ENCODE measurements around the gene TP53I11.

TP53I11 gene

DNA sequence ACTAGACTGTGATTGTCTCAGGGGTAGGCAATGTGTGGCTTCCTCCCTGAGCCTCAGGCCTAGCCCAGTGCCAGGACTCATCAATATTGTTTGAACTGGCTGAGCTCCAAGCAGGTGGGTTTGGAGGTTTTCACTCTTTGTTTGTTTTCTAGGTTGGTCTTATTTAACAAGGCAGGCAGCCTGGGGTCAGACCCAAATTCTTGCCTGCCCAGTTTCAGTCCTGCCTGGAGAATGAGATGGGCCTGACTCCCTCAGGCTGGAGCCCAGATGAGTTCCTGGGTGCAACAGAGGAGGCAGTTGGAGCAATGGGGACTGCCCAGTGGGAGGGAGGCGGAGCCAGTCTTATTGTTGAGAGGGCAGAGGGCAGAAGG, 28.3 kb upstream of the TP53I11 start:
- in situ Hi-C loops (cut with MboI; ENCODE audit: low sequenced_read_pairs), result no loop called here

- in situ Hi-C loops (cut with MboI; ENCODE audit: low sequenced_read_pairs), result no loop called here
These were observed 27.7 kb upstream of the TP53I11 start for GRCh38 chr11:44978274-44978960.

GRCh38 chr11:44977493-44977984, 26.9 kb upstream of the TP53I11 start:
- in situ Hi-C loops (cut with MboI; ENCODE audit: low sequenced_read_pairs), result no loop called here

DNA sequence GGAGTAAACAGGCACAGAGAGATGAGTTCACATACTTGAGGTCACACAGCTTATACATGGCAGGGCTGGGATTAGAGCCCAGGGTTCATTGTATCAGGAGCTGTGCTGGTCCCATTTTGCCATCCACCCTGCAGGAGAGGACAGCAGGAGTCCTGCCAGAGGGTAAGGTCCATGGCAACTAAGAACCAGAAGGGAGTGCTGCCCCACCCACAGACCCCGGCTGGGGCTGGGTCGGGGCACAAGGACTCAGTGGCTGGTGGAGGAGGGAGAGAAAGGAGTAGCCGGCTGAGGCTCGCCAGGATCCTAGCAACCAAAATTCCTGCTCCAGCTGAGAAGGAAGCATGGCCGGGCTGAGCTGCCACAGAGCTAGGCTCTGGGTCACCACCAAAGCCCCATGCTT, 25.9 kb upstream of the TP53I11 start:
- in situ Hi-C loops (cut with MboI; ENCODE audit: low sequenced_read_pairs), result no loop called here

GRCh38 chr11:44974402-44975000, 23.8 kb upstream of the TP53I11 start:
- in situ Hi-C loops (cut with MboI; ENCODE audit: low sequenced_read_pairs), result no loop called here

GRCh38 chr11:44973632-44974401, 23.1 kb upstream of the TP53I11 start:
- in situ Hi-C loops (cut with MboI; ENCODE audit: low sequenced_read_pairs), result no loop called here

DNA sequence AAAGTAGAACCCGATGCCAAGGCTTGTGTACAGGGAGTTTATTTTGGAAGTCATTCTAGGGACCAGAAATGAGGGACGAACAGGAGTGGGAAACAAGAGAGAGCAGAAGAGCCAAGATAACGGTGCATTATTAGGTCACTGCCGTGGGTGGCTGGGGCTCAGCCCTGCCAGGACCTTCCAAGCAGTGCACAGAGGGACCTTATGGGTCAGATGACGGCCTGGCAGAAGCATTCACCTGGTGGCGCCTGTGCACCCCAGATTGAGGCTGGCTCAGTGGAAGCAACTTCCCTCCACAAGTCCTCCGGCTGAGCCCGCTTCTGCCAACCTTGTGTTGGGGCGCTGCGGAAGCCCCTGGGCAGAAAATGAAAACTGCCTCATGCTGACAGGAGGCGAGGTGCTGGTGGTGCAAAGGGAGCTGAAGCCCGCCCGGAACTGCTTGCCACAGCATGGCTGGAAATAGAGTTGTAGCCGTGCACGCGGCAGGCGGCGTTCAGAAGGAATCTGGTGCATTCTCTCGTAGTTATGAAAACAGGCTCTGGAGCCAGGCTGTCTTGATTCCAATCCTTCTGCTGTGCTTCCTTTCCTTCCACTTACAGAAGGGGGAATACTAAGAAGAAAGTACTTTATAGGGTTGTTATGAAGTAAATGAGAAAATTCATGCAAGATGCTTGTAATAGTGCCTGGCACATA, 22.2 kb upstream of the TP53I11 start:
- in situ Hi-C loops (cut with MboI; ENCODE audit: low sequenced_read_pairs), result no loop called here

DNA sequence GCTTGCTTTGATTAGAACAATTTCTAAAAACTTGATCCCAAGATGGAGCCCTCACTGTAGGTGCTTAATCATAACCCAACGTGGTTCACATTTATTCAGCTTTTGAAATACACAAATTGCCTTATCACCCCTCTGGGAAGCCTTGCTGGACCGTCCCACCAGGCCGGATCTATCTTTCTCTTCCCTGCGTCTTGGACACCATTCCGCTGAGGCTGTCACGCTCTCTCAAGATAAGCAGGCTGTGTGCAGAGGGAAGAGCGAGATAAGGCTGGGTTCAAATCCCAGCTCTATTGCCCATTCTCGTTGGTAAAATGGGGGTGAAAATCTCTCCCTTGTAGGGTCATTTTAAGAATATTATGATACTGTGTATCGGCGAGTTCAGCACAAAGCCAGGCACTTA, 20.5 kb upstream of the TP53I11 start:
- in situ Hi-C loops (cut with MboI; ENCODE audit: low sequenced_read_pairs), result no loop called here

DNA sequence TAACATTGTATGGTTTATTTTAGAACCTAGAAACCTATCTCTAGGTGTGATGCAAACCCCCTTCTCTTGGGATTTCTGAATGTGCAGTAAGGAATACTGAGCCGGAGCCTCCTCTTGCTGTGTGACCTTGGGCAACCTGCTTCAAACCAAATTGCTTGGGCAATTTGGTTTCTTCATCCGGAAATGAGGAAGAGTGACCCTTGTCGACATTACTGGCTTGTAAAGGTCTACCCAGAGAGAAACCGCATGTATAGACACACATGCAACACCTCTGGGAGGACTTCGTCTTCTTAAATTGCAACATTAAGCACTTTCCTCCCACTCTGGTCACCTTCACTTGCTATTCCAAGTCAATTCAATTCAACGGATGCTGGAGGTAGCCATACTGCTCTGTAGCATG, 19.6 kb upstream of the TP53I11 start:
- in situ Hi-C loops (cut with MboI; ENCODE audit: low sequenced_read_pairs), result no loop called here

- in situ Hi-C loops (cut with MboI; ENCODE audit: low sequenced_read_pairs), result no loop called here
These were observed 19.1 kb upstream of the TP53I11 start for GRCh38 chr11:44969651-44970252.

GRCh38 chr11:44968510-44968909, 17.8 kb upstream of the TP53I11 start:
- in situ Hi-C loops (cut with MboI; ENCODE audit: low sequenced_read_pairs), result no loop called here

- in situ Hi-C loops (cut with MboI; ENCODE audit: low sequenced_read_pairs), result no loop called here
These were observed 17.3 kb upstream of the TP53I11 start for GRCh38 chr11:44967930-44968496.

- in situ Hi-C loops (cut with MboI; ENCODE audit: low sequenced_read_pairs), result no loop called here
These were observed 16.0 kb upstream of the TP53I11 start for GRCh38 chr11:44966694-44967093.

GRCh38 chr11:44964526-44965209, 14.0 kb upstream of the TP53I11 start:
- in situ Hi-C loops (cut with MboI; ENCODE audit: low sequenced_read_pairs), result no loop called here

DNA sequence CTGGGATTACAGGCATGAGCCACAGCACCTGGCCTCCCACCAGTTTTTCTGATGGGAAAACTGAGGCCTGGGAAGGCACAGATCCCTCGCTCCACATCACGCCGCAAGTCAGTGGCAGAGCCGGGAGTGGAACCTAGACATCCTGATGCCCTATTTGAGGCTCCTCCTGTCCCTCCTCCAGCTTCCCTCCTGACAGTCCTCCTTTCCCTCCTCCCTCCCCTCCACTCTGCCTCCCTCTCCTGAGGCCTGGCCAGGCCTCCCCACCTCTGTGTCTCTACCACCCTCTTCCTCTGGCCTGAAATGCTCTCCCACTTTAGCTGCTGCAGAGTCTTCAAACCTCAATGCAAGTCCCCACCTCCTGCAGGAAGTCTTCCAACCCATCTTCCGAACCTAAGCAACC, 13.3 kb upstream of the TP53I11 start:
- in situ Hi-C loops (cut with MboI; ENCODE audit: low sequenced_read_pairs), result no loop called here

- in situ Hi-C loops (cut with MboI; ENCODE audit: low sequenced_read_pairs), result no loop called here
These were observed 12.5 kb upstream of the TP53I11 start for GRCh38 chr11:44963136-44963535.

DNA sequence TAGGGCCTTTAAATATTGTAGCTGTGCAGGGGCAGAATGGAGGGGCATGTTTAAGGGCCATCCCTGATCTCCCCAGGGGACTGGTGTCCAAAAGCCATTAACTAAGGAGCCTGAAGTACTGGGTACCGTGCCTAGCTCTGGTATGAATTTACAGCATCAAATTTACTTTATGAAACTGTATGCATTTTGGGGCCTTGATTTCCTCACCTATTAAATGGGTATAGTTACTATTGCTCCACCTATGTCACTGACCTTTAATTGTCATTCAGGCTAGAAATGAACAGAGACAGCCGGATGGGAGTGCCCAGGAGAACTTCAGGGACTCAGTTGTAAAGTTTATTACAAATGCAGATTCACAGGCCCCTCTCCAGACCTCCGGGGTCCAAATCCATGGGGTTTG, 11.8 kb upstream of the TP53I11 start:
- in situ Hi-C loops (cut with MboI; ENCODE audit: low sequenced_read_pairs), result no loop called here

DNA sequence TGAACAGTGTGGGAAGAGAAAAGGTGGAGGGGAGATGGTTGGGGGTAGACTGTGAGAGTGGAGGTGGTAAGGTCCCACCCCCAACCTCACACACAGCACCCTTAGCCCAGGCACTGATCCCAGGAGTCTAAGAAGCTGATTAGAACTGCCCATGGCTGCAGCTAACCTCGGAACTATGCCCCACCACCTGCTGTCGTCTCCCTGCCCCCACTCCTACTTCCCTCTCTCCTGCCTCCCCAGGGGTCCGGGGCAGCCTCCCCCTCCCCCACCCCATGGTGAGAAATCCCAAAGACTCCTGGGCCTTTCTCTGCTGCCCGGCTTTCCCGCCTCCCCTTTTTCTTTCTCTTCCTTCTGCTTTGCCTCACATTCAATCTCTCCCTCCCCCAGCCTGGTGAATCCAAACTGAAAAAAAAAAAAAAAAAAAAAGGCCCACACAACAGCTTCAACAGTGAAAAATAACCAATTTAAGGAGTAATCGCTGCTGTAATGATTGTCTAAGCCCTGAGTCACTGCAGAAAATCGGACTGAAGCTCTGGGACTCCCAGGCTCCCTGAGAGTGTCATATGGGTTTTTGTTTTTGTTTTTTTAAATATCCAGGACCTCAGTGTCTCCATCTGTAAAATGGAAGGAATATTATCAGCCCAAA, 9.6 kb upstream of the TP53I11 start:
- in situ Hi-C loops (cut with MboI; ENCODE audit: low sequenced_read_pairs), result no loop called here

DNA sequence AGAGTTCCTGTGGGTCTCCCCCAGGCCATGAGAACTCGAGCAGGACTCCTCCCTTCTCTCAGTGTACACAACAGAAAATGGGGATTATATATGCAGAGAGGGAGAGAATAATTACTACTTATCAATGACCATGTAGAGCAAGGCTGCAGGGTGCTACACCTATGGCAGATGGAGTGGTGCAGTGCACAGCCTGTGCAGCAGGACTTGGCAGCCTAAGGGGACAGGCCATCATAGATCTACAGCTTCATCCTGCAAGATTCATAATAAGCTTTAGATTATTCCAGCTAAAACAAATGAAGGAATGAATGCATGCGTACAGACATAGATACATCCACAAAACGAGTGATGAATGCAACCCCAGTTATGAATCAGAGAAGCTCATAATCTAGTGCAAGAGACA, 8.4 kb upstream of the TP53I11 start:
- in situ Hi-C loops (cut with MboI; ENCODE audit: low sequenced_read_pairs), result no loop called here
